ENCODE data around the gene TRAPPC2L. TPM values are rescaled to one million over a fixed set of nuclear protein-coding genes. Genes with fewer than 3 reads are reported as not detected.

Gene TRAPPC2L
- total and polyA plus RNA-seq, 2 of the 13 experiments (the other 11 are each of a cell fraction or from before 2014, with no cell fraction given) = 96.3 to 107 TPM

- TF ChIP-seq ZBTB4 (CRISPR knock-in tag; IDR thresholded peaks at IDR 0.05; ENCODE audit: borderline replicate concordance) = peak; percentile 66; the same call in 1 of the 2 replicates
- peak; percentile 57; the same call in 1 of the 2 replicates for TF ChIP-seq ZNF619 (CRISPR knock-in tag; IDR thresholded peaks at IDR 0.05)
- TF ChIP-seq ZNF724P (CRISPR knock-in tag; IDR thresholded peaks at IDR 0.05; ENCODE audit: borderline replicate concordance) = no peak
- TF ChIP-seq SP4 (CRISPR knock-in tag; IDR thresholded peaks at IDR 0.05) = peak; percentile 100
- no peak for TF ChIP-seq PRDM10 (CRISPR knock-in tag; IDR thresholded peaks at IDR 0.05; ENCODE audit: low read depth)
- TF ChIP-seq U2AF1 (optimal IDR thresholded peaks at IDR 0.05; ENCODE audit: low read depth, low read length) = peak; percentile 32
- peak; percentile 37; the same call in 1 of the 2 replicates for TF ChIP-seq FOSL2 (CRISPR knock-in tag; IDR thresholded peaks at IDR 0.05)
- TF ChIP-seq AGO1 (IDR thresholded peaks at IDR 0.05; ENCODE audit: low read depth, low read length, poor library complexity, severe bottlenecking) = no peak
- TF ChIP-seq HOXA3 (CRISPR knock-in tag; IDR thresholded peaks at IDR 0.05) = peak; percentile 95
- TF ChIP-seq HHEX (CRISPR knock-in tag; IDR thresholded peaks at IDR 0.05) = peak; percentile 6; the same call in 1 of the 2 replicates
- no peak; the same call in none of the 2 replicates for TF ChIP-seq ZNF501 (CRISPR knock-in tag; IDR thresholded peaks at IDR 0.05)
- TF ChIP-seq DRAP1 (CRISPR knock-in tag; IDR thresholded peaks at IDR 0.05) = peak; percentile 92
- TF ChIP-seq ZSCAN30 (CRISPR knock-in tag; IDR thresholded peaks at IDR 0.05) = 0 out of 2 replicates have a peak, but pooled peaks have one; percentile 27
- TF ChIP-seq PHF20 (CRISPR knock-in tag; IDR thresholded peaks at IDR 0.05) = peak; percentile 93
- TF ChIP-seq NFE2L1 (CRISPR knock-in tag; IDR thresholded peaks at IDR 0.05; ENCODE audit: borderline replicate concordance) = no peak
- TF ChIP-seq PRPF4 (IDR thresholded peaks at IDR 0.05; ENCODE audit: low read depth, low read length, poor library complexity, severe bottlenecking) = no peak
- TF ChIP-seq ZNF230 (CRISPR knock-in tag; IDR thresholded peaks at IDR 0.05) = peak; percentile 79; the same call in 1 of the 2 replicates
- TF ChIP-seq ZNF350 (CRISPR knock-in tag; IDR thresholded peaks at IDR 0.05; ENCODE audit: borderline replicate concordance, low read depth) = peak; percentile 86; the same call in 1 of the 2 replicates
- TF ChIP-seq GABPA (IDR thresholded peaks at IDR 0.05; ENCODE audit: low read depth, low read length) = no peak
- TF ChIP-seq GABPA (CRISPR knock-in tag; IDR thresholded peaks at IDR 0.05; ENCODE audit: low read depth) = 0 out of 2 replicates have a peak, but pooled peaks have one; percentile 16
- TF ChIP-seq KLF9 (CRISPR knock-in tag; IDR thresholded peaks at IDR 0.05; ENCODE audit: low read depth) = no peak
Observed at GRCh38 chr16:88856828-88857727, at the start of gene TRAPPC2L, which contains the start of gene GALNS (continued).

All from HepG2 (cell line).